ENCODE measurements around the gene FAM131B.

The FAM131B gene

GRCh38 chr7:143320620-143321019 lies 41.9 kb downstream of the FAM131B start:
- DNase-seq, result no peak

- DNase-seq, result no peak
These were observed 43.9 kb downstream of the FAM131B start for GRCh38 chr7:143318661-143319060.

DNA sequence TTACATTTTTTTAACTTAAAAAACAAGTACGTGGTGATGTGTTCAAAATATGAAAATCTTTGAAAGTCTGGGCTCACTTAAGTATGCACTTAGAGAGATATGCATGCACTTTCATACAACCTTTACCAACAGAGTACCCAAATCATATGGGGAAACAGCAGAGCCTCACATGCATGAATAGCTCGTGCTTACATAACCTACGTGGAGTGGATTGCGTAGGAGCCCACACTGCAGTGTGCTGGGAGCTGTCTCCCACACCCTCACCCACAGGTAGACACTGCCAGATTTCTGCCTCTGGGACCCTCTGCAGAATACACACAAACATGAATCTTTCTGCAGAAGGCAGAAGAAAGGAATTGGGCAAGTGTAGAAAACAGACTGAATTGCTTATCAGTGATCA lies 46.0 kb downstream of the FAM131B start:
- no peak for DNase-seq

GRCh38 chr7:143315776-143316175 lies 46.7 kb downstream of the FAM131B start, which contains the start of gene CLCN1:
TSS of gene CLCN1 (plus strand) at chr7:143316111. CDS start at chr7:143316213, 102 bp downstream.
- DNase-seq, result no peak

DNA sequence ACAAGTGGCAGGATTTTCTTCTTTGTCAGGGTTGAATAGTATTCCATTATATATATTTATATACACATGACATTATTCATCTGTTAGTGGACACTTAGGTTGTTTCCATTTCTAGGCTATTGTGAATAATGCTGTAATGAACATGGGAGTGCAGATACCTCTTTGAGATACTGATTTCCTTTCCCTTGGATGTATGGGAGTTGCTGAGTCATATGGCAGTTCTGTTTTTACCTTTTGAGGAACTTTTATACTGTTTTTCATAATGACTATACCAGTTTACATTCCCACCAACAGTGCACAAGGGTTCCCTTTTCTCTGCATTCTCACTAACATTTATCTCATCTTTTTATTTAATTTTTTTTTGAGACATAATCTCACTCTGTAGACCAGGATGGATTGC lies 48.4 kb downstream of the FAM131B start:
- no peak for DNase-seq

- no peak for DNase-seq
These were observed 53.9 kb downstream of the FAM131B start for GRCh38 chr7:143308632-143309031.

DNA sequence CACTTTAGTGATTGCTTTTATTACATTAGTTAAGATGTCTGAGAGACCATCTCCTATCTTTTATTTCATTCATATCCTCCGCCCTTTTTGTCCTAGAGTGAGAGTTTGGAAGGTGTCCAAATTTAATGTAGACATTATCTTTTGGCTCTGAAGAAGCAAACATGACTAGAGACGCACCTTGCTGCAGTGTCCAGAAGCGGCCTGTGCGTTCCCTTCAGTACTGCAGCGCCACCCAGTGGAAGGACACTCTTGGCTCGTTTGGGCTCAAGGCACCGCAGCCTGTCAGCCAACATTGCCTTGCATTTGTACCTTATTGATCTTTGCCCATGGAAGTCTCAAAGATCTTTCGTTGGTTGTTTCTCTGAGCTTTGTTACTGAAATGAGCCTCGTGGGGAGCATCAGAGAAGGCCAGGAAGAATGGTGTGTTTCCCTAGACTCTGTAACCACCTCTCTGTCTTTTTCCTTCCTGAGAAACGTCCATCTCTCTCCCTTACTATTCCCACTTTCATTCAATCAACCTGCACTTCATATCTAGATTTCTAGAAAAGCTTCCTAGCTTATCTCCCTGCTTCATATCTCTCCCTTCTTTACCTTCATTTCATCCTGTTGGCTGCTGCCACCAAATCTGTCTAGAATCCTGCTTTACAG lies 57.0 kb downstream of the FAM131B start:
- DNase-seq, result no peak

DNA sequence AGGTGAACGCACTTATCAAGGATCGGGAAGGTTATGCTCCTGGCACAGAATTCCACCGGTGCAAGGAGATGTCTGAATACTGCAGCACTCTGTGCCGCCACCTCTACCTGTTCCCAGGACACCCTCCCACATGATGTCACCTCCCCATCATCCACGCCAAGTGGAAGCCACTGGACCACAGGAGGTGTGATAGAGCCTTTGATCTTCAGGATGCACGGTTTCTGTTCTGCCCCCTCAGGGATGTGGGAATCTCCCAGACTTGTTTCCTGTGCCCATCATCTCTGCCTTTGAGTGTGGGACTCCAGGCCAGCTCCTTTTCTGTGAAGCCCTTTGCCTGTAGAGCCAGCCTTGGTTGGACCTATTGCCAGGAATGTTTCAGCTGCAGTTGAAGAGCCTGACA lies 57.6 kb downstream of the FAM131B start:
- DNase-seq, result no peak

GRCh38 chr7:143303733-143304132 lies 58.8 kb downstream of the FAM131B start:
- DNase-seq, result no peak

All from amniotic stem cell (primary cell).